Retinal pigment epithelial cell (primary cell): ENCODE data around the gene MRPS5.

Source experiments
- DNase-seq: peaks from one replicate; pipeline ENCODE4 v3.0.0-alpha.2; 2010; ENCODE audit warnings: low read depth
- H3K4me3 ChIP-seq: 2 replicates; pipeline ENCODE4 v1.5.1; 2011; ENCODE audit warnings: mild to moderate bottlenecking, low read length, control low read depth, moderate library complexity
- TF ChIP-seq, protein P1 (sequence below): conservative IDR thresholded peaks from 2 replicates; pipeline ENCODE4 v1.5.1; 2011; ENCODE audit warnings: low read depth, low read length, control low read depth, inconsistent platforms

MRPS5 gene

DNA sequence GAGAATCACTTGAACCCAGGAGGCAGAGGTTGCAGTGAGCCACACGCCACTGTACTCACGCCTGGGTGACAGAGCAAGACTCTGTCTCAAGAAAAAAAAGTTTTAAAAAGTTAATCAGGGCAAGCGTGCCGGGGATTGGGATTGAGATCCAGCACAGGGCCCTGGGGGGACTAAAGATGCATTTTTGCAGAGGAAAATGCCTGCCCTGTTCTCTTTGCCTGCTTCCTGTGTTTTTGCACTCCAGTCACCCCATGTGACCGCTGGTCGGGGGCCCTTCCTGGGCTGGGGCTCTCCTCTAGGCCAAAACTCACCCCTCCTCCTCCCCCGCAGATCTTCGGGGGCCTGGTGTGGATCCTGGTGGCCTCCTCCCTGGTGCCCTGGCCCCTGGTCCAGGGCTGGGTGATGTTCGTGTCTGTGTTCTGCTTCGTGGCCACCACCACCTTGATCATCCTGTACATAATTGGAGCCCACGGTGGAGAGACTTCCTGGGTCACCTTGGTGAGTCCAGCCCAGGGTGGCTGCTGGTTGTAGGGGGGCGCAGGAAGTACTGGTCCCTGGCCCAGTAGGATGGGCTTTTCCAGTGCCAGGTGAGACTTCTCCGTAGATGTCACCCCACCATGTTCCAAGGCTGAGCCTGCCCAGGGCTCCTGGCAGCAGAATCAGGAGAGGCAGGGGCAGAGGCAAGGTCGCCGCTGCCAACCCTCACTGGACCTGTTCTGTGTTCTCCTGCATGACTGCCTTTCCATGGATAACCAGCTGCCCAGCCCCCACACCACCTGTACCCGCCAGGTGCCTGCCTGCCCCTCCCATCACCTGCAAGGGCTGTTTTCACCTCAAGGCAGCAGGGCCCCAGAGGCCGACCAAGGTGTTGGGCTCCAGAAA, 73.7 kb downstream of the MRPS5 start:
- DNase-seq, result no peak
- H3K4me3 ChIP-seq, result no peak overlapping the region
- TF ChIP-seq, protein P1, sequence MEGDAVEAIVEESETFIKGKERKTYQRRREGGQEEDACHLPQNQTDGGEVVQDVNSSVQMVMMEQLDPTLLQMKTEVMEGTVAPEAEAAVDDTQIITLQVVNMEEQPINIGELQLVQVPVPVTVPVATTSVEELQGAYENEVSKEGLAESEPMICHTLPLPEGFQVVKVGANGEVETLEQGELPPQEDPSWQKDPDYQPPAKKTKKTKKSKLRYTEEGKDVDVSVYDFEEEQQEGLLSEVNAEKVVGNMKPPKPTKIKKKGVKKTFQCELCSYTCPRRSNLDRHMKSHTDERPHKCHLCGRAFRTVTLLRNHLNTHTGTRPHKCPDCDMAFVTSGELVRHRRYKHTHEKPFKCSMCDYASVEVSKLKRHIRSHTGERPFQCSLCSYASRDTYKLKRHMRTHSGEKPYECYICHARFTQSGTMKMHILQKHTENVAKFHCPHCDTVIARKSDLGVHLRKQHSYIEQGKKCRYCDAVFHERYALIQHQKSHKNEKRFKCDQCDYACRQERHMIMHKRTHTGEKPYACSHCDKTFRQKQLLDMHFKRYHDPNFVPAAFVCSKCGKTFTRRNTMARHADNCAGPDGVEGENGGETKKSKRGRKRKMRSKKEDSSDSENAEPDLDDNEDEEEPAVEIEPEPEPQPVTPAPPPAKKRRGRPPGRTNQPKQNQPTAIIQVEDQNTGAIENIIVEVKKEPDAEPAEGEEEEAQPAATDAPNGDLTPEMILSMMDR, result no peak

DNA sequence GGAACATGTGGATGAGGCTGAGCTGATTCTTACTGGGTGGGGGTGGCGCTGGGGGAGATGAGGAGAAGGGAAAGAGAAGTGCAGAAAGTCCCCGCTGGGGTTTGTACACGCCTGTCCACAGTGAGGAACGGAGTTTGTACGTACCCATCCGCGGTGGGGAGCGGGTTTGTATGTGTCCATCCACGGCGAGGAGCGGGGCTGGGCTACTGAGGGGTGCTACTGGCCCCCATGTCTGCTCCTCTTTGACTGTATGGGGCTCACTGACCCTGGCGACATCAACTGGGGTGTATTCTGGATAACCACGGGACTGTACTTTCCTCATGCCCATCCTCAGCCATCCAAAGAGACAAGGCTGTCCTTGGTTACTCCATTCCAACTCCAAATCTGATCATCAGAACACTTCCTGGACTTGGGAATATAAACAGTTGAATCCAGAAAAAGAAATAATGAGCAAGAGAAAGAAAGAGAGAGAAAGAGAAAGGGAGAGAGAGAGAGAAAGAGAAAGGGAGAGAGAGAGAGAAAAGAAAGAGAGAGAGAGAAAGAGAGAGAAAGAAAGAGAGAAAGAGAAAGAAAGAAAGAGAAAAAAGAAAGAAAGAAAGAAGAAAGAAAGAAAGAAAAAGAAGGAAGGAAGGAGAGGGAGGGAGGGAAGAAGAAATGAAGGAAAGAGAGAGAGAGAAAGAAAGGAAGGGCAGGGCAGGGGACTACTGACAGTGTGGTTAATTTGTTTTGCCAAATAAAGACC, 75.1 kb downstream of the MRPS5 start:
- TF ChIP-seq, protein P1, result no peak
- H3K4me3 ChIP-seq, result no peak overlapping the region
- DNase-seq, result no peak

DNA sequence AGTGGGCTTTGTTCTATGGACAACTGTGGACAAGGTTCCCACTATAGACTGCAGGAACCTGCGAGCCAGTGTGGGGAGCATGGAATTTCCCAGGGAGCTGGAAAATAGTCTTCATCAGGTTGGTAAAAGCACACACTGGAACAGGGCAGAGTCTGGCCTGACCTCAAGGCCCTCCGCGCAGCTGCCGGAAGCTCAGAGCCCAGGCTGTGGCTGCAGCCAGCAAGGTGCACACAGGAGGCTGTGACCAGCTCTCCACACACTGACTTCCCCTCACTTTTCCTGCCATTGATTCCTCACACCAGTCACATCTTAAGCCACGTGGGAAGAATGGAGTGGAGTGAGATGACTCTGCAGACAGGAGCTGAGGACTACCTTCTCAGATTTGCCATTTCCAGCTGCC, 77.0 kb downstream of the MRPS5 start:
- no peak for DNase-seq
- TF ChIP-seq, protein P1, result no peak
- H3K4me3 ChIP-seq, result no peak overlapping the region

DNA sequence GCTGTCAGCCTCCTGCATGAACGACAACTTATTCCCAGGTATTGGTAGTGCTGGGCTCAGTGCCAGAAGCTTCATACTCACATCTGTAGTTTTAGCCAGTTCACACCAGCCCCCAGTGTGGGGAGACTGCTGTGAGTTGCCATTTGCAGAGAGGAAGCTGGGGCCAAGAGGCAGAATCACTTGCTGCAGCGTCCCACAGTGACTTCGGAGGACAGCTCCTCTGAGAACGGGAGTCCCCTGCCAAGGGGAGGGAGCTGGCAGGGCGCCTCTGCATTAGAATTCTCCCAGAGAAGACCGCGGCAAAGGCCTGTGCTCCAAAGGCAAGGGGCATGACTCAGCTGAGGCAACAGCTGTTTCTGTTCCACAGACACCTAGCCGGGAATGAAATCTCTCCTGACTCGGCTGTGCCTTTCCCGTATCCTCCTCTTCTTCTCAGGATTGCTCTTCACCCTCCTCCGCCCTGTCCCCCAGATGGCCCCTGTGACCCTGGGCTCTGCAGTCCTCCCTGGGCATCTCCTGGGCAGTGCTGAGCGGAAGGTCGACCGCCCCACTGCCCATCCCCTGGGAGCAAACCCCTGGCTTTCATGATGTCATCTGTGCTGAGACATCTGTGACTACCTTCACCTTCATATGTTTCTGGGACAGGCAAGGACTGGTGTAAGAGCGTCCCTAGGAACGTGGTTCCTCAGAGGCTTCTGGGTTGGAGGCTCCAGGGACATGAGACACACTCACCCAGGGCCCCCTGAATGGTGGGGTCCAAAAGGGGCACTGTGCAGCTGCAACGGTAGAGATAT, 78.1 kb downstream of the MRPS5 start:
- DNase-seq, result no peak
- TF ChIP-seq, protein P1, result no peak
- H3K4me3 ChIP-seq, result no peak overlapping the region

DNA sequence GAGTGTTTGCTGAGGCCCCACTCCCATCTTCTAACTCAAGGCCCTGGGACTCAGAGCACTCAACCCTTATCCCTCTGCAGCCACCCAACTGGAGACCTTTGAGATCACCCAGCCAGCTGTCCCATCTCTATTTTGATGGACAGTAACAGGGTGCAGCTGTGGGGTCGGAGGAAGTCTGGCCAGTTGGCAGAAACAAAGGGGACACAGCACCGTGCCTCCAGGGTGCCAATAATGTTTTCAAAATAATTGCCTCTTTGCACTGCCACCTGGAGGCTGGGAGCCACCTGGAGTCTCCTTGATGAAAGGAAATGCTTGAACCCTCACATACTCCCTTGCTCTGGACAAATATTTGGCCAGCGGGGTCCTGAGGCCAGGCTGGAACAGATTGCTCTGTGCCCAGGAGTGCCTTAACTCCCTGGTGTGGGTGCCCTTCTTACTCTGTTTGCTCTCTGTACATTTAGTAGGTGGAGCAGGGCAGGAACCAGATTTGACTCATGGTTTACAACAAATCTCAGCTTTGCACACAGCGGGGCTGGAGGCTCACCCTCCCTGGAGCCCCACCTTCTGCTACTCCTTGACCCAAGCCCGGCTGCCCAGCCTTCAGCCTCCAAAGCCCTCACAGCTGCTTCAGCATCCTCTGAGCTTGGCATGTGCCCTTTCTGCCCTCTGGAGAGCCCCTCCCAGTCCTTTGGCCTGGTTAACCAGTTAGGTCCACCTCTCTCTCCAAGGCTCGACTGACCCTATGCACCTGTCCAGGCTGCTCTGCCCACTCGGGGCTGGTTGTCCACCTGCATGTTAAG, 78.9 kb downstream of the MRPS5 start:
- no peak overlapping the region for H3K4me3 ChIP-seq
- no peak for DNase-seq
- TF ChIP-seq, protein P1, result no peak

DNA sequence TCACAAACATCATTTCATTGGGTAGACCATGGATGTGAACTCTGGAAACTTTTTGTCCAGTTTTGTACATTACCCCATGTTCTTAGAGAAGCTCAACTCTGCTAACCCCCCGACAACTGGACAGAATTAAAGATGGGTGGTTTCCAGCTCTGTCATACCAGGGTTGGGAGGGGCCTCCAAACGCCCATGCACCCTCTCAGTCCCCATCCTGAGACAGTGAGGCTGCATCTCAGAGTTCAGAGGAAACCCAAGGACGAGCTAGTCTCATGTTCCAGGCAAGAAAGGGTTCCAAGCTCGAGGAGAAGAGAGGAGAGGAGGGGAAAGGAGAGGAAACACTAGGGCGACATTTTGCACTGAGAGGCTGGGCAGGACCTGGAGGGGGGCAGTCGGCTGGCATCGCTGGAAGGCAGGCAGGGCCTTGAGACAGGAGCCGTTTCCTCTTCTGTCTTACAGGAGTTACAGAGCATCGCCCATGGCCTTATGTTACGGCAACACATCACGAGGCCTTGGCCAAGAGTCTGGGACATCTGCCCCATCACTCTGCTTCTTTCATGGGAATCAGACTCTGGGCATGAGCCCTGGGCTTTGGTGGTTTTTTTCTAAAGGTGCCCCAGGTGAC, 79.7 kb downstream of the MRPS5 start:
- TF ChIP-seq, protein P1, result no peak
- no peak for DNase-seq
- H3K4me3 ChIP-seq, result no peak overlapping the region
